Activated CD8-positive, alpha-beta T cell treated with anti-CD3 and anti-CD28 coated beads for 36 hours (primary cell): Measurements from ENCODE around the gene SLC19A1. TPM values are rescaled to one million over a fixed set of nuclear protein-coding genes. Genes with fewer than 3 reads are reported as not detected.

Experiments
- ATAC-seq: fragments of 200-7000 bp; cut with Tn5 transposase; one replicate; pipeline ENCODE4 v1.10.0; 2021; ENCODE audit warnings: mild to moderate bottlenecking, moderate library complexity
- CTCF ChIA-PET: fragments of 350-600 bp; sonication (Branson Sonifier 250); formaldehyde crosslinking; loops from one replicate; lab custom pipeline; 2021; ENCODE audit warnings: antibody characterized with exemption; lab: Charles Lee
- POLR2A ChIA-PET: fragments of 350-600 bp; sonication (Branson Sonifier 250); formaldehyde crosslinking; loops from one replicate; lab custom pipeline; 2021; ENCODE audit warnings: antibody characterized with exemption; lab: Charles Lee
- DNase-seq: peaks from one replicate; pipeline ENCODE4 v3.0.0-alpha.2; 2020
- H3K27ac Mint-ChIP-seq: one replicate; pipeline ENCODE4 v1.8.0; 2021; ENCODE audit warnings: mild to moderate bottlenecking, mixed read lengths
- H3K27me3 Mint-ChIP-seq: one replicate; pipeline ENCODE4 v1.8.0; 2021; ENCODE audit warnings: mixed read lengths
- H3K36me3 Mint-ChIP-seq: one replicate; pipeline ENCODE4 v1.8.0; 2021; ENCODE audit warnings: low read depth, mixed read lengths
- H3K4me1 Mint-ChIP-seq: one replicate; pipeline ENCODE4 v1.8.0; 2021; ENCODE audit warnings: low read depth, mixed read lengths
- H3K4me3 Mint-ChIP-seq: one replicate; pipeline ENCODE4 v1.8.0; 2021; ENCODE audit warnings: mild to moderate bottlenecking, moderate library complexity, mixed read lengths
- H3K9me3 Mint-ChIP-seq: one replicate; pipeline ENCODE4 v1.8.0; 2021; ENCODE audit warnings: mixed read lengths
- CTCF ChIP-seq: fragments of 200-600 bp; IDR thresholded peaks from one replicate; pipeline ENCODE4 v1.8.0; 2022; ENCODE audit warnings: antibody characterized with exemption, mild to moderate bottlenecking
- intact Hi-C: fragments of 100-400 bp; cut with micrococcal nuclease; formaldehyde crosslinking; loops from one replicate; pipeline ENCODE4 v1.10.0; 2022
- total RNA-seq, 2 experiments: library from RNA; stranded (reverse); gene quantifications; one replicate each; pipeline ENCODE4 v1.2.3, GENCODE V29; 2021

SLC19A1 gene
- total RNA-seq, 2 experiments from 2014 or later, result 40.1 to 46.1 TPM

- DNase-seq, result no peak
- ChIA-PET CTCF (no interaction called here), POLR2A (interaction anchor here (0.6 kb wide), 1 partner anchor 15 kb away, joined by 4 read pairs; no protein-coding TSS in a partner anchor)
- TF ChIP-seq CTCF, result no peak
- no peak for ATAC-seq
- Mint-ChIP-seq H3K4me3 (no peak overlapping the region), H3K27me3 (no peaks in the 10 kb centered on the region), H3K36me3 (no peaks in the 10 kb centered on the region), H3K27ac (no peak overlapping the region), H3K4me1 (no peaks in the 10 kb centered on the region), H3K9me3 (peaks cover 3% of the 10 kb centered on the region)
- intact Hi-C loops, result no loop called here
Measured at GRCh38 chr21:45580181-45580575, 37.9 kb upstream of the SLC19A1 start.

- intact Hi-C loops, result no loop called here
- ChIA-PET CTCF (no interaction called here), POLR2A (interaction anchor here (0.6 kb wide), 1 partner anchor 15 kb away, joined by 4 read pairs; no protein-coding TSS in a partner anchor)
- DNase-seq (no peak), ATAC-seq (no peak)
- Mint-ChIP-seq H3K36me3 (no peaks in the 10 kb centered on the region), H3K9me3 (peaks cover 3% of the 10 kb centered on the region), H3K4me3 (no peak overlapping the region), H3K27ac (no peak overlapping the region), H3K27me3 (no peaks in the 10 kb centered on the region), H3K4me1 (no peaks in the 10 kb centered on the region)
- TF ChIP-seq CTCF, result no peak
Measured at GRCh38 chr21:45579383-45580180, 37.3 kb upstream of the SLC19A1 start.

- Mint-ChIP-seq H3K36me3 (no peaks in the 10 kb centered on the region), H3K4me3 (no peak overlapping the region), H3K4me1 (no peaks in the 10 kb centered on the region), H3K27ac (no peak overlapping the region), H3K9me3 (peaks cover 3% of the 10 kb centered on the region), H3K27me3 (no peaks in the 10 kb centered on the region)
- no peak for ATAC-seq
- DNase-seq, result no peak
- ChIA-PET POLR2A (no interaction called here), CTCF (no interaction called here)
- TF ChIP-seq CTCF, result no peak
- intact Hi-C loops, result no loop called here
Measured at GRCh38 chr21:45578811-45579381, 36.7 kb upstream of the SLC19A1 start.

GRCh38 chr21:45578176-45578801 lies 36.0 kb upstream of the SLC19A1 start:
- POLR2A ChIA-PET, result no interaction called here
- H3K27ac Mint-ChIP-seq, result no peak overlapping the region
- CTCF ChIA-PET, result no interaction called here

More at GRCh38 chr21:45578176-45578801, 36.0 kb upstream of the SLC19A1 start:
- H3K36me3 Mint-ChIP-seq, result no peaks in the 10 kb centered on the region
- no peak overlapping the region for H3K4me3 Mint-ChIP-seq
- peaks cover 3% of the 10 kb centered on the region for H3K9me3 Mint-ChIP-seq
- intact Hi-C loops, result no loop called here
- no peak for DNase-seq
- TF ChIP-seq CTCF, result no peak
- no peak for ATAC-seq
- H3K4me1 Mint-ChIP-seq, result peaks cover 3% of the 10 kb centered on the region
- H3K27me3 Mint-ChIP-seq, result no peaks in the 10 kb centered on the region
